HG02759 (cell line): ENCODE measurements around the gene APOL4.
"Not testable (repeated sequence)": the region's sequence is repeated elsewhere in the genome, so short reads cannot be mapped to it uniquely, and the experiment has no call there.

Experiments
- ATAC-seq: cut with Tn5 transposase; IDR thresholded peaks from one replicate; pipeline ENCODE4 v1.9.1; 2021; ENCODE audit warnings: mild to moderate bottlenecking, moderate library complexity; ENCODE audit not compliant: unreplicated experiment

Gene APOL4

DNA sequence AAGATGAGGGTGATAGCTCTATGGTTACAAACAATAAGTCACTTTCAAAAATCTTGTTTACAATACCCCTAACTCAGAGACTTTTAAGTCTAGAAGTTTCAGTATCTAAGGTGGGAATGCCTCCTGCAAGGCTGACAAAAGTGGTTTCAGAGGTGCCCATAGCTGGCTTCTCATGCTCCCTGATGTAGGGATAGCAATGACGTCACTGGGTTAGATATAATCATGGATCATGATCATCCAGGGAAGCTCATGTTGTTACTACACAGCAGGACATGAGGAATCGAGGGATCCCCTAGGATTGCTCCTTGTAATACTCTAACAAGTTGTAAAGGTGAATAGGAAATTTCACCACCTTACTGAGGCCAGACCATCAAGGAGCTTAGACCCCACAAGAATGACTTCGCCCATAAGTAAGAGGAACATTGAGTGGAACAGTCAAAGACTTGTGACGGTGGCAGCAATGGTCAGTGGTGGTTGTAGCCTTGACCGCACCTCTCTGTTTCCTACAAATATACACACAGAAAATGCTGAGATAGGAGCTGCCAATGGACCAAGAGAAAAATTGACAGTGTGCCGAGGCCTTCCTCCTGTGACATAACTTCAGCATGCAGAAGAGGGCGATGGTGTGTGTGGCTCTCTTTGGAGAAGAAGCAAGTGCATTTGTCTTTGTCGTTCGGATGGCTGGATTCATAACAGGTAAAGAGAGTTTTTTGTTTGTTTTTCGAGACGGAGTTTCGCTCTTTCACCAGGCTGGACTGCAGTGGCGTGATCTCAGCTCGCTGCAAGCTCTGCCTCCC lies 15.6 kb downstream of the APOL4 start:
- ATAC-seq, result no peak

GRCh38 chr22:36184433-36185025 lies 17.1 kb downstream of the APOL4 start:
- ATAC-seq, result no peak

- no peak for ATAC-seq
Measured at GRCh38 chr22:36183446-36183845, 18.2 kb downstream of the APOL4 start.

DNA sequence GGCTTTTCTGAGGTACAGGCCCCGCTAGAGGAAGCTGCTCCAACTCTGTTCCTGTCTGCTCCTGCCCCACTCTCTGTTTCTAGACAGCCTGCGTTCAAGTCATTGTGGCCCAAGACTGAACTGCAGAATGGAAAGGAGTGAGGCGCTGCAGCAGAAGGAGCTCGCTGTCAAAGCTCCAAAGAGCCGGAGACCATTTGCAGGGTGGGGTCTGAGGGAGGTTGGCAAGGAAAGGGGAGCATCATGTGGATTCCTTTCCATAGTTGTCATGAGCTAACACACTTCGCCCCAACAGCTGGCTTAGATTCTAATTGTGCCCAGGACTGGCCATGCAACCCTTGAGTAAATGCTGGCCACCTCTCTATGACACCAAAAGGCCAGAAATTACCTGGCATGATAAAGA lies 18.8 kb downstream of the APOL4 start:
- no peak for ATAC-seq

DNA sequence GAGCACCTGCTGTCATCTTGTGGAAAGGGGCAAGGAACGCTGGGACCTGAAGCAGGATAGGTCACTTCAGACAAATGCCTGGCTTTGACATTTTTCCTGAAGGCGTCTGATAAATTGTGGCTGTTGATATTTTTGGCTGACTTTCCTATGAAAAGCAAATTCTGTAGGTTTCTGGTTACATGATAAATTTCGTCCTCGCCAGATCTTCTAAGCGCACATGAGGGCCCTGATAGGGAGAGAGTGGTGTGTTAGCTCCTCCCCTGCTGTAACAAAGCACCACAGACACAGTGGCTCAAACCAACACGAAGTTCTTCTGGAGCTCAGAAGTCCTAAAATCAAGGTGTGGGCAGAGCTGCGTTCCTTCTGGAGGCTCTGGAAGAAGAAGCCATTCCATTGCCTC lies 19.6 kb downstream of the APOL4 start:
- no peak for ATAC-seq

GRCh38 chr22:36180928-36181327 lies 20.7 kb downstream of the APOL4 start:
- no peak for ATAC-seq

- ATAC-seq, result no peak
Measured at GRCh38 chr22:36180038-36180880, 21.4 kb downstream of the APOL4 start.

DNA sequence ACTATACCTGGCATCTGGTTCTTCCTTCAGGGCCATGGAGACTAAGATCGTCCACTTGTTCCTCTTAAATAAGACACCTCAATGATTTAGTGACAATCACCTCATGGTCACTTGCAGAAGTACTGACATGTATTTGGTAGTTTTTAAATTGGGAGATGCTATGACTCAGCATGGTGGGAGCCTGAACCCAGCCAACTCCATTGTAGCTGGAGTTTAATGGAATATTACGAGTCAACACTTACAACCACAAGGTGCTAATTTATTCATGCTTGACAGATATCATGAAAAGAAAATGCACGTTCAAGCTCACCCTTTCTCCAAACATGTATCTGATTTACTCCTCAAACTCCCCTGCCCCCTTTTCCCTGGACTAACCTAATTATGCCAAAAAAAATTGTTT lies 24.4 kb downstream of the APOL4 start:
- ATAC-seq, result no peak

GRCh38 chr22:36175892-36176291 lies 25.7 kb downstream of the APOL4 start:
- ATAC-seq, result no peak

GRCh38 chr22:36171941-36172340 lies 29.7 kb downstream of the APOL4 start:
- ATAC-seq, result no peak

GRCh38 chr22:36166518-36167220 lies 34.9 kb downstream of the APOL4 start:
- no peak for ATAC-seq

DNA sequence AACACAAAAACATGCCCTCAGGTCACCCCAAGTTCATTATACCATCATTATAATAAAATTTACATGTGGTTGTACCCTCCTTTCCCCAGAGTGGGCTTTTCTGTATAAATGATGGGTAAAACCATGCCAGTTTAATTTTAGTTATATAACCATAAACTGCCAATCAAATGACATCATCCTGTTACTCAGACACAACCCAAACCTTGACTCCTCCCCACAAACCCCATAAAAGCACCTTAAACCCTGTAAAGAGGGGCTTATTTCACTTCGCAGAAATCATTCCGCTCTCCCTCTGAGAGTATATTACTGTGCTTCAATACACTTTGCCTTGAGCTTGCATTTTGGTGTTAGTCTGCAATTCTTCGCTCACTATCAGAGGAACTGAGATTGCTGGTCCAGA lies 35.5 kb downstream of the APOL4 start:
- ATAC-seq, result no peak

DNA sequence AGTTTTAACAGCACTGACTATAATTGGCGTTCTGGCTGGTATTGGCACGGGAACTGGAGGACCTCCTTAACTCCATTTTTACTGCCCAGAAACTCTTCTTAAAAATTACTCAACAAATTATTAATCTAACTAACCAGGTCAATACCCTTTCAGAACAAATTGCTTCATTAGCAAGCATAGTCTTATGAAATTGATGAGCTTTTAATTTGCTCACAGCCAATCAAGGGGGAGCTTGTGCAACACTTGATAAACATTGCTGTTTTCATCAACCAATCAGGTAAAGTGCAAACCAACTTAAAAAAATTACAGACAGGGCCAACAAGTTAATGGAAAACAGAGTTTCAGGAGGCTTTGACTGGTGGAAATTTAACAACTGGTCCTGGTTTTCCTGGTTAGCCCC lies 36.5 kb downstream of the APOL4 start:
- no peak for ATAC-seq

GRCh38 chr22:36164621-36165020 lies 37.0 kb downstream of the APOL4 start:
- no peak for ATAC-seq

DNA sequence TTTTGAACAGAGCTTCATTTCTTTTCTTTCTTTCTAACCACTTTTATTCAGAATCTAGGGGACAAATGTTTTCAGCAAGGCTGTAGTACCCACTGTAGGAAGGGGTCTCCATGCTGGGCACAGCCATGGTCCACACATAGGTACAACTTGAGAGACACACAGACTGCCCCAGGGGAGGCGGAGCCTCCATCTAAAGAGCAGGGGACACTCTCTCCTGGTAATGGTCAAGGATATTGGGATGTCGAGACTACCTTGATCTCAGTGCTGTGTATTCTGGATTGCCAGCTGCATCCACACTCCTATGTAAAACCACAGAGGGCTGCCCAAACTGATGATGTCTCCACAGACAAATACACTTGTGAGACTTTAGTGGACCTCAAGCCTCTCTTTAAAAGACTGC lies 38.1 kb downstream of the APOL4 start:
- no peak for ATAC-seq

DNA sequence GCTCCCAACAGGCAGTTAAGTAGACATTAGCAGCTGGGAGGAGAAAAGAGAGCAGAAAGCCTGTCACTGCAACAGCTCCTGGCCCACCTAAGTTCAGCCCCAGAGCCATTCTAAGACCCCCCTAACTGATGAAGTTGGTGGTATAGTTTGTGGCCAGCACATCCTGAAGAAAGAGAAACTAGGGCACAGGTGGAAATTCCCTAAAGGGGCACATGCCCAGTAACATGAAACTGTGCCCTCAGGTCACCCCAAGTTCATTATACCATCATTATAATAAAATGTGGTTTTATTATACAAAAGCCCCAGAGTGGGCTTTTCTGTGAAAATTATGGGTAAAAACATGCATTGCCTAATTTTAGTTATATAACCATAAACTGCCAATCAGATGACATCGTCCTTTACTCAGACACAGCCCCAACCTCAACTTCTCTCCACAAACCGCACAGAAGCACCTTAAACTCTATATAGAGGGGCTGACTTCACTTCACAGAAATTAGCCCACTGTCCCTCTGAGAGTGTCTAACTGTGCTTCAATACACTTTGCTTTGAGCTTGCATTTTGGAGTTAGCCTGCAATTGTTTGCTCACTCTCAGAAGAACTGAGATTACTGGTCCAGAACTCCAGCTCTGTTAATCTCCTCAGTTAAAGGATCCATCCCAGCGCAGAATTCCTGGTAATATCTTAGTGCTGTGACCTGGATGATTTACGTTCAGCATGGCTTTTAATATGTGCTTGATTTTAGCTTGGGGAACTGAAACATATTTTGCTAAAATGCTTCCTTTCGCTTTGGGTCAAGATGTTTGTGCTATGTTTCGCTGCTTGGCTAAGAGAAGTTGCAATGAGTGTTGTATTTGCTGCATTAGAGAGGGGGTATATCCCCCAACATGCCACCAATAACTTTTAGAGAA lies 39.2 kb downstream of the APOL4 start:
- ATAC-seq, result peak; percentile 51

DNA sequence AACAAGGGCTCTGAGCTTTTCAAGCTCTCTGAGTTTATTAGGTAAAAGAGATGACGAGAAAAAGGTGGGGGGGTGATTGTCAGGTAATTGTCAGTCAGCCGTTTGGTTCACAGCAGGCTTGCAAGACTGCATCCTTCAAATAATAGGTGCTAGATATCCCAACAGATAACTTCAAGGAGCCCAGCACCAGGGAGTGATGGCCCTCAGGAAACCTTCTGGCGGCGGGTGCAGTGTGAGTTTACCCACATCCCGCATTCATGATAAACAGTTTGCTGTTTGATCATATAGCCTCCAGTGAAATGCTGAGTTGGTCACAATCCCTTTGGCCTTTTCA lies 39.8 kb downstream of the APOL4 start:
- ATAC-seq, result not testable (repeated sequence)

DNA sequence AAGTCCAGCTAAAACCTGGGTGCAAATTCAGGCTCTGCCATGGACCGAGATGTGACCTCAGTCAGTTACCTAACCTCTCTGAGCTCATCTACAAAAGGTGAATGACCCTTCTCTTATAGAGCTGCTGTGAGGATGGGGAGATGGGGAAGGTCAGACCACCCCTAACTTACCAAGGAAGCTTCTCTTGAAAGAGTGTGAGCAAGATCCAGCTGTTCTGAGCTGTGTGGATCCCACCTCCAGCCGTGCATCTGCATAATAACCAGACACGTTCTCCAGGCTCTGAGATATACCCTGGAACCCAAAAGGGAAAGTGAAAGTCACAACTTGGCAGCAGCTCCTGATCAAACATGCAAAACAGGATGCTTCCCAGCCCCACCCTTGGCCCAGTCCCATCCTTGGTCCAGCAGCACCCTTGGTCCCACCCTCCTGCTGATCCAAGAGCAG lies 41.1 kb downstream of the APOL4 start, which contains the start of gene APOL3:
APOL3 (minus strand) TSS at position 257 of the 444 bp plus-strand sequence. CDS start 11,700 bp downstream, outside the sequence.
- ATAC-seq, result no peak

DNA sequence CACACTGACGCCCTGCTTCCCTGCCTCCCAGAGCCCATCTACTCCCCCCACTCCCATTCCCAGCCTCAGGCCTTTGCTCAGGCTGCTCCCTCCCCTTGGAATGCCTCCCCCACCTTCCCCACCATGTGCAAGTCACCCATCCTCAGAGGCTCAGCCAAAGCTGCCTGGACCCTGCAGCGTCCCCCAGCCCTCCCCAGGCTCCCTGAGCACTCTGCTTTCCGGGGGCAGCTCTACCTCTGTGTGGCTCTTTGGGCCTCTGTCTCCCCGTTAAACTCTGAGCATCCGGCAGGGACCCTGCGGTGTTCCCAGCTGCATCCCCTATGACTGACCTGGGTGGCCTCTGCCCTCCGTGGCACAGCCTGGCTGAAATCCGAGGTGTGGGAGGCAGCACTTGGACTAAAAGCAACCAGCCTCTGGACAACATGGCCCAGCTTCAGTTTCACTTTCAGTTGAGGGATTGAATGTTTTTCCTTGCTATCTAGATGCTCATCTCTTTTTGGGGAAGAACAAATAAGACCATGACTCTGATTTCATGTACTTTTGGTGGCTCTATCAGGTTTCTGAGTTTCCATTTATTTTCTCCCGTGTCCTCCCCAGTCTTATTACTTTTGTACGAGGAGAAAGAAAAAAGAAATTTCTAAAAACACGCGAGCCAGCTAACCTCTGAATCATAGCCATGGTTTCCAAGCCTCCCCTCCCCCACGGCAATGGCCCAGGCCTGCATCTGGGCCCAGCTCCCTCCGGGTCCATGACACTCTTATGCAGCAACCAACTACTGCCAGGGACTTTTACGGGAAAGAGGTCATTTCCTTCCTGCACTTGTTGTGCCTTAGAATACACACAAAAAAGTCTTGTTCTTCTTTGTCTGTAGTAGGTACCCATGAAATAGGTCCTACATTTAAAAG lies 44.8 kb downstream of the APOL4 start:
- ATAC-seq, result no peak
